Sciatic nerve (tissue), 2 donors: ENCODE data around the gene ITGA11. TPM values are rescaled to one million over a fixed set of nuclear protein-coding genes. Genes with fewer than 3 reads are reported as not detected.
A peak's percentile ranks its signal among the peaks of the same experiment; 100 is the strongest.

Experiments
- ATAC-seq: fragments of 200-7000 bp; cut with Tn5 transposase; one replicate; pipeline ENCODE4 v1.9.1; 2020; ENCODE audit warnings: mild to moderate bottlenecking, moderate library complexity
- DNase-seq: peaks from one replicate; pipeline ENCODE4 v3.0.0-alpha.2; 2020; ENCODE audit warnings: low spot score
- intact Hi-C: fragments of 100-400 bp; cut with DNase I; formaldehyde crosslinking; loops from one replicate; pipeline ENCODE4 v1.14.2; 2022
- total RNA-seq: library from RNA; stranded (reverse); fragmentation: NEBNext Ultra II Directional; extraction: Animal tissue kit (Norgen Biotek cat#: 25700); gene quantifications from one replicate; pipeline ENCODE4 v1.2.1, GENCODE V29; 2021
- donor health status: DM: no; HTN: no; CAD: no.
- donor health status: DM: no; HTN: no; CAD: no.

The ITGA11 gene
- total RNA-seq, 1 donor from 2014 or later: 10.3 TPM

DNA sequence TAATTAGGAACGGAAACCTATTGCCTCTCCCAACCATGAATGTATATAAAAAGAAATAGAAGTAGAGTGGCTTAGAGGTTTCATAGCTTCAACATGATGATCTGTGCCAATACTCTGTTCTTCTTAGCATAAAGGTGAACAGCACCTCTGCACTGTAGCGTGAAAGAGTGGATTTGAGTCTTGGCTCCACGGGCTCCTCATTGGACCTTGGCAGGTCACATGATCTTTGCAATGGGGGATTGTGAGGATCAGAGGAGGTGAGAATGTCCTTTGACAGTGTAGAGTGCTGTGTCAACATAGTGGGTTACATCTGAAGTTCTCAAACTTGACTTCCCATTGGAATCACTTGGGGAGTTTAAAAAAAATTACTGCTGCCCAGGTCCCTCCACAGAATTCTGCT, 103.0 kb downstream of the ITGA11 start:
- no peak for ATAC-seq
- intact Hi-C loops: no loop called here
- DNase-seq: no peak

DNA sequence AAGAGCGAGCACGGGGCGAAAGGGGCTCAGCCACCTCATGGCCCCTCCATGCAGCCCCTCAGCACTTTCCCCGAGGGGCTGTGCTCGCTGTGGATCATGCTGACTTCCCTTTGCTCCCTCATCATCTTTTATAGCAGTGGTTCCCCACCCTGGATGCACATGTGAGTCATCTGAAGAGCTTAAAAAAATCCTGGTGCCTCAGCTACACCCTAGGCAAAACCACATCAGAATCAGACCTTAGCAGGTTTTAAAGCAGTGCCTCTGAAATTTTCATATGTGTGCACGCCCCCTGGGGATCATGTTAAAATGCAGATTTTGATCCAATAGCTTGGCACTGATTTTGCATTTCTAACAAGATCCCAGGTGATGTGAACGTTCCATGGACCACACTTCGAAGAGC, 103.5 kb downstream of the ITGA11 start:
- no peak for DNase-seq
- no peak for ATAC-seq
- intact Hi-C loops: no loop called here

DNA sequence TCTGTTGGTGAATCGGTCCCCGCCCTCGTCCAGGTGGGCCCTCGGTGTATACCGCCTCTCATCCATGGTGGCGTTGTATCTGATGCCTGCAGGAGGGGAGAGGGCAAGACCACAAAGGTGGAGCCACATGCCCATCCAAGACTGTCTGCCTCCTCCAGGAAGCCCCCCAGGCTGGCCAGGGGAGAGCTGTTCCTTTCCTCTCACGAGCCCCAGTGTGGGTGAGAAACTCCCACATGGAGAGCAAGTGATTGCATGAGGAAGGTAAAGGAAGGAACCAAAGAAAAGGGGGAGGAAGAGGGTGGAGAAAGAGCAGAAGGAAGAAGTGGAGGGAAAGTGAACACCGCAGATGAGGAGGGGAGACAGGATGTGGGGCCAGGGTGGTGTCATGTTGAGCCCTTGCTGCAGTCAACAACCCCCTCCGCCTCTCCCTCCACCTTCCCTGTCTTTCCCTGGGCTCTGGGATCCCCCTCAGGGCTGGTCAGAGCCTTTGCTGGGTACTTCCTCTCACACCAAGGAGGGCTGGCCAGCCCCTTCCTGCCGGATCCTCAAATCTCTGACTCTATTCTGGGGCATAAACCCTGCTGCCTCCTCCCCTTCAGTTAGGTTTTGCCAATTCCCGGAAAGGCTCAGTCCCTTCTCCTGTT, 105.1 kb downstream of the ITGA11 start:
- DNase-seq (no peak), ATAC-seq (no peak)
- intact Hi-C loops: no loop called here

DNA sequence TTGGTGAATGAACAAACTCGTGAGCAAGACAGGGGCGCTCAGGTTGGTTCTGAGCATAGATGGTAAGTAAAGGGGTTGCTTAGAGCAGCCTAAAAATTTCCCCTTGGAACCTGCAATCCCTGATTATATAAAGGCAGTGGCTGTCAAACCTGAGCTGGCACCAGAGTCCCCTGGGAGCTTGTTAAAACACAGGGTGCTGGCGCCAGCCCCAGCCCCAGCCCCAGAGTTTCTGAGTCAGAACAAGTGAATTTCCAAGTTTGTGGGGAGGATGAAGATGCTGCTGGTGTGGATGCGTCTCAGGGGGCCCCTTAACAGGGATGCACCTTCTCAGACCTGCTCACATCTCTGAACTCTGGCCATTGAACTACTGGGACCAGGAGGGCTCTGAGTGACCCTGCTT, 106.2 kb downstream of the ITGA11 start:
- no peak for ATAC-seq
- intact Hi-C loops: no loop called here
- DNase-seq: no peak

DNA sequence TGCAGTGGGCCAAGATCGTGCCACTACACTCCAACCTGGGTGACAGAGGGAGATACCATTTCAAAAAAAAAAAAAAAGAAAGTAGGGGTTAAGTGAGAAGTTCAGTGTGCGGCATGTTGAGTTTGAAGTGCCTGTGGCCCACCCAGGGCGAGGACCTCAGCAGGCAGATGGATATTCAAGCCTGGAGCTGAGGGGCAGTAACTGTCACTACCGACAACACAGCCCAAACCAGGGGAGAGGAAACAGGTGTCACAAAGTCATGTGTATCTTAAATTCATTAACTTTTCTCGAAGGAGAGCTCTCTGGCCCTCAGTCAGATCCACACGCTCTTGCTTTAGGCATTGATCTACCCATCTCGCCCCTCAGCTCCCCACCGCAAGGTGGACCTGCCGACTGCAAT, 109.2 kb downstream of the ITGA11 start:
- DNase-seq (no peak), ATAC-seq (no peak)
- intact Hi-C loops: no loop called here

DNA sequence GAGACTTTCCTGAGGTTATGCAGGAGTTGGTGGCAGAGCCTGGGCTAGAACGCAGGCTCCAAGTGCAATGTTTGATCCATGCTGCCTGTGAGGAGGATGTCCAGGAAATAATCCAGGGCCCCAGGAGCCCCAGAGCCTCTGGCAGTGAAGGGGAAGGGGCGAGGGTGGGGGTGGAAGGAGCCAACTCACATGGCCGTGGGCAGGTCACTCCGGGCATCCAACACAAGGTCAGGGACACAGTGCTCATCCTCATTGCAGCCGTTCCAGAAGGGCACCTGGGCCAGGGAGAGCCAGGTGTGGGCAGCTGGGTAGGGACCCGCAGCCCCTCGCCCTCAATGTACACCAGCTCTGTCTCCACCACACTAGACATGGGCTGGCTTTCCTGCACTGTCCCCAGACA, 110.7 kb downstream of the ITGA11 start:
- intact Hi-C loops: no loop called here

DNA sequence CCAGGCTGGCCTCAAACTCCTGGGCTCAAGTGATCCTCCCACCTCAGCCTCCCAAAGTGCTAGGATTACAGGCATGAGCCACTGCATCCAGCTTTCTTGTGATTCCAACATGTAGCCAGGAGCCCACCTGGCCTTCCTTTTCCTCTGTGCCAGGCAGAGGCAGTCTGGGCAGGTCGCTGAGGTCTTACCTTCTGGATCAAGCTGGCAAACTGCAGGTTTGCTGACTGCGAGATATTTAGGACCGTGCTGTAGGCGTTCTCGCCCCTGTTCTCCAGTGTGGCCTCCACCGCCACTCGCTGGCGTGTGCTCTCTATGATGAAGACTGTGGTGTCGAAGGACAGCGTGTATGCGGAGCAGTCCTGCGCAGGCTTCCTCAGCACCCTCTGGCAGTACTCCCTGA, 112.0 kb downstream of the ITGA11 start:
- intact Hi-C loops: no loop called here
- DNase-seq (peak; percentile 27), ATAC-seq (no peak)

More for the DNA sequence above, 110.7 kb downstream of the ITGA11 start:
- no peak for DNase-seq
- ATAC-seq: no peak

DNA sequence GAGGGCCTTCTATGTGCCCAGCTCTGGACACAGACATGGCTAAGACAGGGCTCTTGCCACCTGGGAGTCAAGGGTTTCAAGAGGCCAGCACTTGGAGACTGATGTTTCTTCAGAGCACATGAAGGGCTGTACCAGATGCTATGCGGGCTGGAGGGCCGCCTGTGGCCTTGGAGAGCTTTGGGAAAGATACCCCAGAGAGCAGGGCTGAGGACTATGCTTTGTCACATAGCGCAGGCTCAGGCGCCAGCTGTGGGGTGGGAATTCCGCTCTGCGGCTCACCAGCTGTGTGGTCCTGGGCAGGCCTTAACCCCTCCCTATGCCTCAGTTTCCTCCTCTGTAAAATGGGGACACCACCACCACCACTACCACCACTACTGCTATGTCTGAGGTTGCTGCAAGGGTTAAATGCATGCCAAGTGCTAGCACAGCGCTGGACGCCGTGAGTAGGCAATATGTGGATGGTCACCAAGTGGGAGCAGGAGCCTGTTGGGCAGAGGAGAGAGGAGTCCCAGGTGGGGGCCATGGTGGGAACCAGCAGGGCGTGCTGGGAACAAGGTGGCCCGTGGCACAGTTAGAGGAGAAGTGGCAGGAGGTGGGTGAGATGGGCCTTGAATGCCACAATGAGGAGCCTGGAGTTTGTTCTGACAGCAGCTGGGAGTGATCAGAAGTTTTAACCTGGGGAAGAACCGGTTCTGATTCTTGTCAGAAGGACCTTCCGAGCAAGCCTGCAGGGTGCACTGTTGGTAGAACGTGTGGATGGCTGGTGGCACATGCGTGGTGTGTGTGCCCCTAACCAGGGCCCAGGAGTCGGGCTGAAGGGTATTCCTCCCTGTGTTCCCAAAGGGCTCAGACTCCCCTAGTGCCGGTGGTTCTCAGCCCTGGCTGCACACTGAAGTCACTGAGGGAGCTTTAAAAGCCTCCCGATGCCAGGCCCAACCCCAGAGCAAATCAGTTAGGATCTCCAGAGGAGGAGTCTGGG, 112.7 kb downstream of the ITGA11 start:
- DNase-seq: peak; percentile 39
- intact Hi-C loops: no loop called here
- no peak for ATAC-seq

DNA sequence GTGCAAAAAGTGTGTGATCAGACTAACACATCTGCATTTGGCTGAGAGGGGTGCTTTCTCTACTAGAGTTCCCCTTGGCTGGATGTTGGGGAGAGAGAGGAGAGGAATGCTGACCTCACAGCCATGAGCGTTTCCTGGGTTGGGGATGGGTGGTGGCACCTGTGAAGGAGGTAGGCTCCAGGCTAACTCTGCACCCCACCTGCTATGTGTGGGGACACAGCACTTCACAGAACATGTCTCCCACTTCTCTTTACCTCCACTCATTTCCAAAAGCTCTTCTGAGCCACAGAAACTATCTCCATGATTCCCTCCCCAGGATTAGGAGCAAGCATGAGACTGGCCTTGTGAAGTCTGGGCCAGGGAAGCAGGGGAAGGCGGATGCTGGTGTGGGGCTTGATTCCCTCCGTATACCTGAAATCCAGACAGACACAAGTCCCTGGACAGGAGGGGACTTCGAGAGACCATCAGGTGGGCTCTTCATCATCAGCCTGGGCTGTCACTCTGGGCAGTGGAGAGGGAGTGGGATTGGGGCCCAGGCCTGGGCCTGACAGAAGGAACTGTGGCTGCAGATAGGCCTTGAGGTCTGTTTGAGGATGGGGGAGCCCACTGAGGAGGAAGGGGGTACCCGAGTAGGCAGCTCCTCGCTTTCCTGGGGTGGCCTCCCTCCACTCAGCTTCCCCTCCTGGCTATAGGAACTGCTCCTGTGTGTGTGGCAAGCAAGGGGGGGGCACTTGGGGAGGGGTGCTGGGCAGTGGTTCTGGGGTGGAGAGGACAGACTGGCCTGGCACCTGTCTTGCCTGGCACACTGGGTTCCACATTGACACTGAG, 113.7 kb downstream of the ITGA11 start:
- intact Hi-C loops: no loop called here
- DNase-seq: peak; percentile 30

DNA sequence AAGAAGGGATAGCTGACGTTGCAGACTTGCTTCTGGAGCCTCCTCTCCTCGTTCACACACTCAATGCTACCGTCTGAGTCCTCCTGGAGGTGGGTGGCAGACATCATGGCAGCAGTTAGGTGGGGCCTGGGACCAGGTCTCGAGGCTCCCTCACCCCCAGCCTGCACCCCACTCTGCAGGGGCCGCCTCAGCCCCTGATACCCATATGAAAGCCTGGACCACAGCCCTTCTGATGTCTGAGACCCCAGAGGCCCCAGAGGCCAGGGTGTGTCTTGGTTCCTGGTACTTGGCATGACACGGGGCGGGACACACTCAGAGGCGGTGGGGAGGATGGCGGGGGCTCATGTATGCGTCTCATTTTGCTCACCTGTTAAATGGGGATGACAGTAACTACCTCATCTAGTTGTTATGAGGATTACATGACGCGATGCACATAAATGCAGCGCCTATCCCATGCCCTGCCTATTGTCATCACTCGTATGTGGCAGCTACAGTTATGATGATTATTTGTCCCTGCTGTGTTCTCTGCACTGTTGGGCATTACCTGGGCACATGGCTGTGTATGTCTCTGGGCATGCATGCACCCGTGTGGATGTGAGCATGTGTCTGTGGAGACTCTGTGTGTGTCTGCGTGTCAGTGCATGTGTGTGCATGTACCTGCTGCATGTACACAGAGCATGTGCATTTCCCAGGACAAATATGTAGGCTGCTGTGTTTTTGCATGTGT, 114.5 kb downstream of the ITGA11 start:
- intact Hi-C loops: no loop called here
- DNase-seq (peak; percentile 42), ATAC-seq (no peak)

More for the DNA sequence above, 113.7 kb downstream of the ITGA11 start:
- no peak for ATAC-seq

DNA sequence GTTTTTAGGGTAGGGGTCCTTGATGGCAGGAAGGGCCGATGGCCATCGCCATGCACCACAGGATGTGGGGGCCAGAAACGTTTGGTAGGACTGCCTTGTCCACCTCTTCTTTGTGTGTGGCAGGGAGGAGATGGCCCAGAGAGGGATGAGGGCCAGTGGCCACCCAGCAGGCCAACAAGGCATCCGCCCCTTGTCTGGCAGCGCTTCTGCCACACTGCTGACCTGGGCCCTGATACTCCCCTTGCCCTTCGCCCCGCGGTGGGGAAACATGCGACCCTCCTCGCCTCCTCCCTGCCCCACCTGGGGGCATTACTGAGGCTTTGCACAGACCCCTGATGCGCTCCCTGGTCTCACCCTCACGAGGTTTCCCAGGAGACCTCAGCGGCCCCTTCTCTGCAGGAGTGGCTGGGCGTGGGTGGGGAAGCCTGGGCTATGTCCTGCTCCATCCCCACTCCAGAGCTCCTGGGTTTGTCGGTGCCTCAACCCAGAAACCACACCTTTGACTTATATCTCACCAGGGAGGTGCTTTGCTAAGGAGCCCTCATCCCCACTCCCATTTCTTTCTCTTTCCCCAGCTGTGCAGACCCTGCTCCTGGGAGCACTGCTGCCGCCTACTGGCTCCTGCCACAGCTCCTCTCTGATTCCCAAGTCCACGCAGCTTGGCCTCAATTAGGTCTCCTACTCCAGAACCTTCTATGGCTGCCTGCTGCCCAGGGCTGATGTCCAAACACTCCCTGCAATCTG, 115.7 kb downstream of the ITGA11 start:
- intact Hi-C loops: no loop called here
- ATAC-seq: no peak
- peak; percentile 60 for DNase-seq

DNA sequence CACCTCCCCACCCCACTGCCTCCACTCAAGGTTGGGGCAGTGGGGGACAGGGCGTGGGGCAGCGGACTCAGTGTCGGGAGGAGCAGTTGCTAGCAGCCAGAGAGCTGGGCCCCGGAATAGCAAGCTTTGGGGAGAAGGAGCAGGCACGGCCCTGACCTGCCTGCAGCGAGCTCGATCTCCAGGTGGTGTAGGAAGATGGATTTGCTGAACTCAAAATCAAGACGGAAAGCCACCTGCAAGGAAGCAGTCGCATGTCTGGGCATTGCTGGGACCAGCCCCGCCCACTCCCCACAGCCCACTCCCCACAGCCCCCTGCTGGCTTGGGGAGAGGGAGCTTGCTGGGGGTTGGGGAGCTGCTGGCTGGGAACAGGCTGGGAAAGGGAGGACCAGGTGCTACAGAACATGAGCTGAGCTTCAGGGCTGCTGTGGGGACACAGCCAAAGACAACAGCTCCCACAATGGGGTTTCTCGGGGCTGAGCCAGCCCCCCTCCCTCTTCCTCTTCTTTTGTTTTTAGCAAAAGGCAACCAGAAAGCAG, 116.4 kb downstream of the ITGA11 start:
- ATAC-seq: peak; percentile 36
- intact Hi-C loops: no loop called here
- DNase-seq: peak; percentile 42

DNA sequence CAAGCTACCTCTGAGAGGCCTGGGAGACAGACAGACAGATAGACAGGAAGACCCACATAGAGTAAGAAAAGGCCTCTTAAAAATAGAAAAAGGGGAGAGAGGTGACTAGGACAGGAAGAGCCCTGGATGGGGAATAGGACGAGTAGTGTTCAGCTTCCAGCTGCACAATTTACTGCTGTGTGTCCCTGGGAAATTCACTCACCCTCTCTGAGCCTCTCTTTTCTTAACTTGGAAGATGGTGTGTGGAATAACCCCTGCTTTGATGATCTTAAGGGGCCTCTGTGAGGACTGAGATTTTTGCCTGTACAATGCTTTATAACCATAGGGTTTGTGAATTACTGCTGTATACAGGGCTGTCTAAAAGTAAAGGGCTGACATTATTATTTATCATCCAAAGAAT, 116.9 kb downstream of the ITGA11 start:
- DNase-seq: no peak
- ATAC-seq: no peak
- intact Hi-C loops: no loop called here

DNA sequence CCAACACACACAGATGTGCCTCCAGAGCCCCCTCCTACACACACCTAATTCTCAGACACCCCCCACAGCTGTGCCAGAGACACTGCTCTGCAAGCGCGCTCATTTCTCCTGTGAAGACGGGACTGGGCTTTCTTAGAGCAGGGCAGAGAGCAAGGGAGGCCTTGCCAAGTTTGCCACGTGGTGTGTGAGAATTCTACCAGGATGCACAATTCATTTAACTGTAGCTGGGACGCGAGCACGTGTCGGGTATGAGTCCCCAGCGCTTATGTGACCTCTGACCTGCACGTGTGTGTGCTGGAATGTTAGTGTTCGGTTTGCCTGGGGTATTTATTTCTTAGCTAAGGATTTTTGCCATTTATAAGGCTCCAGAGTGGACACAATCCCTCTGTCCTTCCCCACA, 117.4 kb downstream of the ITGA11 start:
- intact Hi-C loops: no loop called here
- ATAC-seq: peak; percentile 78
- peak; percentile 66 for DNase-seq

DNA sequence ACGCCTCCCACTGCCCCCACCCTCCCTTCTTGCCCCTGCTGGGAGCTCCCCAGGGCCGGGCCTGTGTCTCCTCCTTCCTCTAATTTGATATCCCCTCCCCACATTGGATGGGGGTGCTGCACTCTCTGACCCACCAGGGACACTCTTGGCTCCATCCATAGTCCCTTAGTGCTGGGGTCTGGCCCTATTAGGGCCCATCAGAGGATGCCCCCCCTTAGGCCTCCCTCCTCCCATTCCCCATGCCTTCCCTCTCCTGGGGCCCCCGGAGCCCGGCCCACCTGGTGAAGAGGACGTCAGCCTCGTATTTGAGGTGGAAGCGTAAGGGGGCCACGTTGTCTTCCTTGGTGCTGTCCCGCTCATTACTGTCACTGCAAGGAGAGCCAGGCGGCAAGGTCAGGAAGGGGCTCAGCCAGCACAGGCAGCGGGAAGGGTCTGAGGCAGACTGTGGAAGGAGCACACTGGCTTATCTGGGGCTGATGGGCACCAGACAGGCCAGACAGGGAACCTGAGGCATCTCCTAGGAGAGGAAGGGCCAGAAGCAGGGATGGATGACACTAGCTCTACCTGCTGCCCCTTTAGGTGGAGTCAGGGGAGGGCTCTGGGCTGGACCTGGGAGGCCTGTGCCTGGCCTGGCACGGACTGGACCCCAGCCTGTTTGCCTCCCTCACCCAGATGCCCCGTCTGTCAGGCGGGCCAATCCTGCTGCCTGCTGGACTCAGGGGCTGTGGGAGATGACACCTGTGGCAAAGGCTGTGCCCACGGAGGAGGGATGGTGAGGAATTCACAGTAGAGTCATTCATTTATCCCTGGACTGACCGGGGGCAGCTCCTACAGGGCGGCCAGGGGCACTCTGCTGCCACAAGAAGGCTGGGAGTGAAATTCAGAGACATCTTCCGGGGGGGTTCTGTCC, 118.2 kb downstream of the ITGA11 start:
- intact Hi-C loops: no loop called here
- DNase-seq (peak; percentile 50), ATAC-seq (no peak)

DNA sequence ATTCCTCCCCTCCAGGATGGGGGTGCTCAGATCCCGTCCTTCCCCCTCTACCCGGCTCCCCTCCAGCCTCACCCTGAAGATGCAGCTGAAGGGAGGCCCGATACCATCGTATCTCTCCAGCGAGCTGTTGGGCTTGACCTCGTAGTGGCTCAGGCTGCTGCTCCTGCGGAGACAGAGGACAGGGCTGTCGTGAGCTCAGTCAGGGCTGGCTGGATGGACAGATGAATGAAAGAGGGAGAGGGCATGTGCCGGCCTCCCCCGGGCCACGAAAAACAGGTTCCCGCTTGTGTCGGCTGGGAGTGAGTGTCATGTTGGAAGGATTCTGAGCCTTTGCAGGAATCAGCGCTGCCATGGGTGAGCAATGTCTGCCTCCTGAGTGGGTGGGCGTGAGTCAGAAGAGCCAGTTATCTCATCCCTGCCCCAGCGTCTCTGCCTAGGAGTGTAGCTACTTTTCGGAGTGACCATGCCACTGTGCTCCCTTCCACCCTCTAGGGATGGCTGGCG, 119.2 kb downstream of the ITGA11 start:
- peak; percentile 54 for DNase-seq
- intact Hi-C loops: no loop called here
- ATAC-seq: no peak
